ENCODE data around the gene EVC.

DNA sequence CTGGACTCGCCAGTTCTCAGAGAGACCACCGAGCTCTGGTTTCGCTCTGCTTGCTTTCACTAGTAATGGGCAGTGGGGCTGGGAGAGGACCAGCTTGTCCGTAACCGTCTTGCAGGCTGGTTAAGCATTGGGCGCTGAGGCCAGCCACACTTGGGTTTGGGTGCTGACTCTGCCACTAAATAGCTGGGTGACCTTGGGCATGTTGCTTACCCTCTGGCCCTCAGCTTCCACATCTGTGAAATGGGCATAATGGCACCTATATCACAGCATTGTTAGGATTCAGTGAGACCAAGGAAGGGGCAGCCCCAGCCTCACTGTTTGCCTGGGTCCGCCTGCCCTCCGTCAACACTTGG is 43.5 kb downstream of the EVC start:
- TF ChIP-seq GATA2 (IDR thresholded peaks at IDR 0.05; ENCODE audit: low read depth, low read length) (no peak), GATA3 (IDR thresholded peaks at IDR 0.05; ENCODE audit: low read depth, low read length) (no peak)

Data from SH-SY5Y (cell line).